Endothelial cell (in vitro differentiated cells): Measurements from ENCODE around the gene REXO4. TPM values are rescaled to one million over a fixed set of nuclear protein-coding genes. Genes with fewer than 3 reads are reported as not detected.

Source experiments
- DNase-seq: peaks from one replicate; pipeline ENCODE4 v3.0.0; 2021; ENCODE audit warnings: low spot score
- H3K27ac Mint-ChIP-seq: one replicate; pipeline ENCODE4 v1.8.0; 2021; ENCODE audit warnings: mixed read lengths, inconsistent platforms; ENCODE audit not compliant: unreplicated experiment
- H3K27me3 Mint-ChIP-seq: one replicate; pipeline ENCODE4 v1.8.0; 2021; ENCODE audit warnings: mild to moderate bottlenecking, moderate library complexity, mixed read lengths, inconsistent platforms; ENCODE audit not compliant: unreplicated experiment
- H3K36me3 Mint-ChIP-seq: one replicate; pipeline ENCODE4 v1.8.0; 2021; ENCODE audit warnings: mild to moderate bottlenecking, low read depth, mixed read lengths, inconsistent platforms; ENCODE audit not compliant: unreplicated experiment
- H3K4me1 Mint-ChIP-seq: one replicate; pipeline ENCODE4 v1.8.0; 2021; ENCODE audit warnings: mild to moderate bottlenecking, mixed read lengths, inconsistent platforms; ENCODE audit not compliant: unreplicated experiment
- H3K4me3 Mint-ChIP-seq: one replicate; pipeline ENCODE4 v1.8.0; 2021; ENCODE audit warnings: mild to moderate bottlenecking, mixed read lengths, inconsistent platforms; ENCODE audit not compliant: unreplicated experiment
- H3K9me3 Mint-ChIP-seq: one replicate; pipeline ENCODE4 v1.8.0; 2021; ENCODE audit warnings: mixed read lengths, inconsistent platforms; ENCODE audit not compliant: unreplicated experiment
- CTCF ChIP-seq: fragments of 200-600 bp; sonication (generic); IDR thresholded peaks from one replicate; pipeline ENCODE4 v1.5.0; 2021; ENCODE audit warnings: antibody characterized with exemption; ENCODE audit not compliant: unreplicated experiment
- total RNA-seq: library from RNA; stranded (reverse); fragmentation: NEBNext Ultra II Directional; extraction: Animal tissue kit (Norgen Biotek cat#: 25700); gene quantifications from one replicate; pipeline ENCODE4 v1.2.1, GENCODE V29; 2021; ENCODE audit not compliant: unreplicated experiment

Gene REXO4
- total RNA-seq, 1 donor from 2014 or later: 30.9 TPM

GRCh38 chr9:133406480-133407307 lies 11.1 kb downstream of the REXO4 start:
- peaks cover 37% of the 10 kb centered on the region for H3K36me3 Mint-ChIP-seq
- peak; percentile 87 for DNase-seq

GRCh38 chr9:133405508-133406438 lies 12.0 kb downstream of the REXO4 start:
- H3K36me3 Mint-ChIP-seq: peaks cover 34% of the 10 kb centered on the region
- H3K4me3 Mint-ChIP-seq: peak overlapping the region; percentile 35
- H3K9me3 Mint-ChIP-seq: no peaks in the 10 kb centered on the region
- no peak for DNase-seq
- no peak for TF ChIP-seq CTCF
- H3K4me1 Mint-ChIP-seq: no peaks in the 10 kb centered on the region
- peaks cover 9% of the 10 kb centered on the region for H3K27me3 Mint-ChIP-seq
- H3K27ac Mint-ChIP-seq: peak overlapping the region; percentile 20

More at GRCh38 chr9:133406480-133407307, 11.1 kb downstream of the REXO4 start:
- H3K9me3 Mint-ChIP-seq: no peaks in the 10 kb centered on the region
- peaks cover 9% of the 10 kb centered on the region for H3K27me3 Mint-ChIP-seq
- no peaks in the 10 kb centered on the region for H3K4me1 Mint-ChIP-seq
- peak; percentile 86 for TF ChIP-seq CTCF
- H3K4me3 Mint-ChIP-seq: no peak overlapping the region
- H3K27ac Mint-ChIP-seq: peak overlapping the region; percentile 42

- no peak overlapping the region for H3K27ac Mint-ChIP-seq
- H3K4me1 Mint-ChIP-seq: no peaks in the 10 kb centered on the region
- peaks cover 7% of the 10 kb centered on the region for H3K27me3 Mint-ChIP-seq
These were observed 13.3 kb downstream of the REXO4 start for GRCh38 chr9:133404454-133405002.

GRCh38 chr9:133403766-133404453 lies 13.9 kb downstream of the REXO4 start:
- H3K9me3 Mint-ChIP-seq: no peaks in the 10 kb centered on the region
- DNase-seq: peak; percentile 25
- TF ChIP-seq CTCF: peak; percentile 49
- H3K4me1 Mint-ChIP-seq: no peaks in the 10 kb centered on the region
- peak overlapping the region; percentile 31 for H3K4me3 Mint-ChIP-seq
- peak overlapping the region; percentile 68 for H3K27ac Mint-ChIP-seq
- H3K36me3 Mint-ChIP-seq: peaks cover 25% of the 10 kb centered on the region
- peaks cover 7% of the 10 kb centered on the region for H3K27me3 Mint-ChIP-seq

More at GRCh38 chr9:133404454-133405002, 13.3 kb downstream of the REXO4 start:
- TF ChIP-seq CTCF: no peak
- no peak for DNase-seq
- Mint-ChIP-seq H3K36me3 (peaks cover 25% of the 10 kb centered on the region), H3K4me3 (no peak overlapping the region), H3K9me3 (no peaks in the 10 kb centered on the region)
